HG03064 (cell line): Measurements from ENCODE around the gene NKIRAS2.
"Not testable (repeated sequence)": the region's sequence is repeated elsewhere in the genome, so short reads cannot be mapped to it uniquely, and the experiment has no call there.

Experiments used
- ATAC-seq: cut with Tn5 transposase; IDR thresholded peaks from one replicate; pipeline ENCODE4 v1.9.1; 2021; ENCODE audit warnings: low read depth; ENCODE audit not compliant: unreplicated experiment

The NKIRAS2 gene

GRCh38 chr17:41996855-41997164, 23.1 kb upstream of the NKIRAS2 start:
- ATAC-seq: no peak

GRCh38 chr17:41998497-41998896, 21.4 kb upstream of the NKIRAS2 start:
- ATAC-seq: no peak

GRCh38 chr17:42000413-42001133, 19.3 kb upstream of the NKIRAS2 start:
- ATAC-seq: no peak

GRCh38 chr17:42001729-42002128, 18.2 kb upstream of the NKIRAS2 start:
- ATAC-seq: no peak

GRCh38 chr17:42002175-42002791, 17.6 kb upstream of the NKIRAS2 start:
- no peak for ATAC-seq

GRCh38 chr17:42002792-42003301, 17.0 kb upstream of the NKIRAS2 start:
- ATAC-seq: no peak

- no peak for ATAC-seq
Observed at GRCh38 chr17:42005166-42005565, 14.7 kb upstream of the NKIRAS2 start.

- no peak for ATAC-seq
Observed at GRCh38 chr17:42009170-42009569, 10.7 kb upstream of the NKIRAS2 start.

- ATAC-seq: not testable (repeated sequence)
Observed at GRCh38 chr17:42010266-42010680, 9.6 kb upstream of the NKIRAS2 start.

GRCh38 chr17:42010898-42011516, 8.9 kb upstream of the NKIRAS2 start:
- no peak for ATAC-seq

GRCh38 chr17:42012363-42012762, 7.5 kb upstream of the NKIRAS2 start:
- ATAC-seq: not testable (repeated sequence)

- ATAC-seq: not testable (repeated sequence)
Observed at GRCh38 chr17:42013740-42014139, 6.2 kb upstream of the NKIRAS2 start.

- ATAC-seq: no peak
Observed at GRCh38 chr17:42016411-42016831, 3.5 kb upstream of the NKIRAS2 start.

- peak; percentile 66 for ATAC-seq
Observed at GRCh38 chr17:42016941-42017865, 2.7 kb upstream of the NKIRAS2 start, which contains the start of gene DNAJC7. TSS of gene DNAJC7 (minus strand) at chr17:42017439. CDS start at chr17:42017416, 23 bp downstream.

GRCh38 chr17:42017866-42018200, 2.1 kb upstream of the NKIRAS2 start:
- no peak for ATAC-seq

- no peak for ATAC-seq
Observed at GRCh38 chr17:42018339-42018738, 1.6 kb upstream of the NKIRAS2 start.

GRCh38 chr17:42018988-42019387, 902 bp upstream of the NKIRAS2 start:
- ATAC-seq: no peak

- ATAC-seq: not testable (repeated sequence)
Observed at GRCh38 chr17:42020845-42021244, 955 bp downstream of the NKIRAS2 start.

GRCh38 chr17:42023524-42024349, 3.8 kb downstream of the NKIRAS2 start:
- no peak for ATAC-seq

GRCh38 chr17:42025191-42025579, 5.3 kb downstream of the NKIRAS2 start:
- no peak for ATAC-seq
